HG03439 (cell line): ENCODE results near the gene LAYN.

Experiments
- ATAC-seq: cut with Tn5 transposase; IDR thresholded peaks from one replicate; pipeline ENCODE4 v1.9.1; 2021; ENCODE audit warnings: mild to moderate bottlenecking, moderate library complexity; ENCODE audit not compliant: unreplicated experiment

Gene LAYN

GRCh38 chr11:111540114-111540936, at the start of gene LAYN:
Gene LAYN, plus strand, starts transcription at chr11:111540720. Its CDS starts 124 bp downstream, at chr11:111540844.
- no peak for ATAC-seq

- no peak for ATAC-seq
Observed at GRCh38 chr11:111494040-111494439, 46.5 kb upstream of the LAYN start.

GRCh38 chr11:111499483-111499882, 41.0 kb upstream of the LAYN start:
- ATAC-seq, result no peak

- ATAC-seq, result no peak
Observed at GRCh38 chr11:111500481-111500880, 40.0 kb upstream of the LAYN start.

- no peak for ATAC-seq
Observed at GRCh38 chr11:111502611-111503010, 37.9 kb upstream of the LAYN start.

GRCh38 chr11:111510311-111510710, 30.2 kb upstream of the LAYN start:
- ATAC-seq, result no peak

- ATAC-seq, result no peak
Observed at GRCh38 chr11:111512296-111513239, 28.0 kb upstream of the LAYN start, which contains the start of gene BTG4. Gene BTG4, minus strand, starts transcription at chr11:111512386. Its CDS starts 13,610 bp downstream, at chr11:111498776.

- ATAC-seq, result no peak
Observed at GRCh38 chr11:111513240-111513605, 27.3 kb upstream of the LAYN start.

- no peak for ATAC-seq
Observed at GRCh38 chr11:111514216-111515031, 26.1 kb upstream of the LAYN start, which contains the start of gene HOATZ. Gene HOATZ, plus strand, starts transcription at chr11:111514778. Its CDS starts 7 bp downstream, at chr11:111514785.

GRCh38 chr11:111515591-111515990, 24.9 kb upstream of the LAYN start:
- no peak for ATAC-seq

- no peak for ATAC-seq
Observed at GRCh38 chr11:111518668-111519067, 21.9 kb upstream of the LAYN start.

- ATAC-seq, result no peak
Observed at GRCh38 chr11:111520560-111520959, 20.0 kb upstream of the LAYN start.

GRCh38 chr11:111521135-111521534, 19.4 kb upstream of the LAYN start:
- ATAC-seq, result no peak

- no peak for ATAC-seq
Observed at GRCh38 chr11:111522426-111522825, 18.1 kb upstream of the LAYN start.

GRCh38 chr11:111523343-111523742, 17.2 kb upstream of the LAYN start:
- ATAC-seq, result no peak

GRCh38 chr11:111524056-111524455, 16.5 kb upstream of the LAYN start:
- no peak for ATAC-seq

- ATAC-seq, result no peak
Observed at GRCh38 chr11:111525456-111525855, 15.1 kb upstream of the LAYN start.

- ATAC-seq, result no peak
Observed at GRCh38 chr11:111526501-111526900, 14.0 kb upstream of the LAYN start.

- ATAC-seq, result no peak
Observed at GRCh38 chr11:111527279-111527678, 13.2 kb upstream of the LAYN start.

- ATAC-seq, result no peak
Observed at GRCh38 chr11:111528557-111528956, 12.0 kb upstream of the LAYN start.

GRCh38 chr11:111530091-111530490, 10.4 kb upstream of the LAYN start:
- ATAC-seq, result no peak
